Spinal cord (tissue), 10 donors: ENCODE results near the gene MYMK. TPM values are rescaled to one million over a fixed set of nuclear protein-coding genes. Genes with fewer than 3 reads are reported as not detected.

ENCODE experiments used
- DNase-seq, 6 donors: peaks; one replicate each; pipeline versions ENCODE4 v3.0.0 to v3.0.0-alpha.2; 2013 to 2015; ENCODE audit warnings: low spot score in 6 of 6, low read depth in 4 of 6
- H3K27ac ChIP-seq: one replicate; pipeline ENCODE4 v1.5.1; 2013; ENCODE audit warnings: low read depth, low read length, control low read depth
- H3K27me3 ChIP-seq: one replicate; pipeline ENCODE4 v1.6.1; 2013; ENCODE audit warnings: low read length; ENCODE audit not compliant: control insufficient read depth, insufficient read depth
- H3K36me3 ChIP-seq: one replicate; pipeline ENCODE4 v1.6.1; 2013; ENCODE audit warnings: low read length; ENCODE audit not compliant: control insufficient read depth, insufficient read depth
- H3K4me1 ChIP-seq: one replicate; pipeline ENCODE4 v1.6.1; 2013; ENCODE audit warnings: low read length; ENCODE audit not compliant: control insufficient read depth, insufficient read depth
- H3K4me3 ChIP-seq: one replicate; pipeline ENCODE4 v1.5.1; 2013; ENCODE audit warnings: low read depth, low read length, control low read depth
- H3K9me3 ChIP-seq: one replicate; pipeline ENCODE4 v1.6.1; 2013; ENCODE audit warnings: low read length; ENCODE audit not compliant: control insufficient read depth, insufficient read depth
- WGBS: methylation state at CpG from one replicate; pipeline ENCODE4 v1.1.5; 2013; ENCODE audit warnings: missing lambda C conversion rate; ENCODE audit not compliant: insufficient coverage; 5-methylcytosine and 5-hydroxymethylcytosine counted together
- polyA plus RNA-seq, 2 donors: library from polyadenylated mRNA; unstranded; fragments of 120-200 nt; gene quantifications; one replicate each; pipeline ENCODE4 v1.2.1, GENCODE V29; 2013; ENCODE audit not compliant: insufficient read length in 2 of 2
- total RNA-seq, 2 donors: library from RNA; depleted of rRNA in 1 of 2; stranded (reverse); fragments of 120-200 nt in 1 of 2; fragments of >200 nt in 1 of 2; gene quantifications; one replicate each; pipeline versions ENCODE4 v1.2.3 to v1.2.4, GENCODE V29; 2013 to 2014
- donor health status: healthy.

MYMK gene
- total and polyA plus RNA-seq, 4 donors: 0.26 TPM; not detected in 3

DNA sequence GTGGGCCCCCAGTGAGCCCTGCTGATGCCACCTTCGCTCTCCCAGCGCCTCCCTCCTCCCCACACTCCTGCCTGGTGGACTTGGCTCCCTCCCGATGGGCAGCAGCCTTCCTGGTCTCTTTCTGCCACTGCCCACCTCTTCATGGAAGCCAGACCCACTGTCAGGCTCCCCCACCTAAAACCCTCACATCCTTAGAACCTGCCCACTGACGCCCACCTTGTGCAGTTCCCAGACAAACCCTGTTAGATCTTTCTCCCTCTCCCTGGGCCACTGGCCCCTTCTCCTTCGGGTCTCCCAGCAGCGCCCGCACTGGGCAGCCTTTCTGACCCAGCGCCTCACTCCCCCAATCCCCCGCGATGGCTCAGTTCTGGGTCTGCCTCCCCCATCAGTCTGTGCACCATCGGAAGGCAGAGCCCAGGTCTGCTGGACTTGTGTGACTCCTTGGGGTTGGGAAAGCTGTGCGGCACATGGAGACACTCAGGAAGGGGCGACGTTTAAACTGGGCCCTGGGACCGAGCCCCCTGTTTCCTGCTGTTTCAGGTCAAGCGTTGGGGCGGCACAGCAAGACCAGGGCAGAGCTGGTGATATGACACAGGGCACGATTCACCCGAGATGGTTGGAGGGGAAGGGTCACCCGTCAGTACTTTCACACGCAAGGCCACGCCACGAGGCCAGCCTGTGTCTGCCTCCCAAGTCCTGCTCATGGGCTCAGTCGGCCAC, 17.4 kb downstream of the MYMK start:
- Histone ChIP-seq H3K36me3 (no peaks in the 10 kb centered on the region), H3K9me3 (peaks cover 3% of the 10 kb centered on the region), H3K27ac (no peak overlapping the region), H3K4me3 (no peak overlapping the region), H3K4me1 (peaks cover 26% of the 10 kb centered on the region), H3K27me3 (no peaks in the 10 kb centered on the region)
- DNase-seq: no peak
- 90% methylated on average over 23 of the region's 24 CpGs for WGBS

DNA sequence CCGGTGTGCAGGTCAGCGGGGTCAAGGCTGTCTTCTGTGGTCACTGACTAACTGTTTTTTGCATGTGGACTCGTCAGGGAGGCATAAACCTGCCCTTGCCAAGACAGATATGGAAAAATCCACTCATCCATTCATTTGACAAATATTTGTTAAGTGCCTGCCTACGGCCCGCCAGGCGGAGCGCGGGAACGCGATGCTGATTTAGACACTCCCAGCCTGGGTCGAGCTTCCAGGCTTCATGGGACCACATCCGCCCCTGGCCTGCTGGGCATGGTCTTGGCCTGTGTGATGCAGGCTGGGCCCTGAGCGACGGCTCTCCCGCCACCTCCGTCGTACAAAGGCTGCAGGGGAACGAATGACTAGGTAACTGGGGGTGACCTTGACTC, 18.1 kb downstream of the MYMK start:
- no peak overlapping the region for H3K27ac ChIP-seq

DNA sequence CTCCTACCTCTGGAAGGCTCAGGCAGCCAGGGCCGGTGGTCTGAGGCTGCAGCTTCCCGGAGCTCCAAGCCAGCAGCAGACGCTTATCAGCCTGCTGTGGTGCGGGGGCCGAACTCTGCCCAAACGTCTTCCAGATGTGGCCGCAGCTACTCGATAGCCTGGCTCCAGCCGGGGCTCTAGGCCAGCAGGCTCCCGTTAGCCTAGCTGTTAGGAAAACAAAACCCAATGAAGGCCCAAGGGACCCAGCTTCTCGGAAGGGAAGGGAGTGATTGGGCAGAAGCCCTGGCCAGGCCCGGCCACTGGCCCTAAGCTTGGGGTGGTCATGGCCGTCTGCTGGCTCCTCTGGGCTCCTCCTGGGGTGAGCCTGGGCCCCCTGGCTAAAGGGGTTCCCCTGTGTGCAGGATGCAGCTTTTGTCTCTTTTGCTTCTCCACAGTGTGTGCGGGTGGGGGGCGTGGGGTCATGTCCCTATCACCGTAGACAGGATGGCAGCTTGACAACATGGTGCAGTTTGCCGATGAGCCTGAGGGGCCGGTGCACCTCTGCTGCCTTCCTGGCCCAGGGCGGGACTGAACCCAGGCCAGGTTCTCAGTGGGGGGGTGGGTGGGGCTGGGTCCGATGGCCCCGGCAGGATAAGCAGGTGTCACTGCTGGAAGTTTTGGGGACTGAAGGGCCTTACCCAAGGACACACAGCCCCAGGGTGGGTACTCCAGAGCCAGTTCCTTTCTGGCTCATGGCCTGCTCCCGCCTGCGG, 18.7 kb downstream of the MYMK start:
- Histone ChIP-seq H3K27me3 (no peaks in the 10 kb centered on the region), H3K4me3 (no peak overlapping the region), H3K36me3 (no peaks in the 10 kb centered on the region), H3K27ac (no peak overlapping the region), H3K4me1 (peaks cover 23% of the 10 kb centered on the region), H3K9me3 (peaks cover 11% of the 10 kb centered on the region)
- DNase-seq: no peak
- 77% methylated on average over 22 of the region's 23 CpGs for WGBS

More for the DNA sequence above, 18.1 kb downstream of the MYMK start:
- DNase-seq: no peak
- 76% methylated on average over 18 of the region's 18 CpGs for WGBS
- H3K27me3 ChIP-seq: no peaks in the 10 kb centered on the region
- no peaks in the 10 kb centered on the region for H3K36me3 ChIP-seq
- peaks cover 26% of the 10 kb centered on the region for H3K4me1 ChIP-seq
- no peak overlapping the region for H3K4me3 ChIP-seq
- H3K9me3 ChIP-seq: peaks cover 7% of the 10 kb centered on the region

DNA sequence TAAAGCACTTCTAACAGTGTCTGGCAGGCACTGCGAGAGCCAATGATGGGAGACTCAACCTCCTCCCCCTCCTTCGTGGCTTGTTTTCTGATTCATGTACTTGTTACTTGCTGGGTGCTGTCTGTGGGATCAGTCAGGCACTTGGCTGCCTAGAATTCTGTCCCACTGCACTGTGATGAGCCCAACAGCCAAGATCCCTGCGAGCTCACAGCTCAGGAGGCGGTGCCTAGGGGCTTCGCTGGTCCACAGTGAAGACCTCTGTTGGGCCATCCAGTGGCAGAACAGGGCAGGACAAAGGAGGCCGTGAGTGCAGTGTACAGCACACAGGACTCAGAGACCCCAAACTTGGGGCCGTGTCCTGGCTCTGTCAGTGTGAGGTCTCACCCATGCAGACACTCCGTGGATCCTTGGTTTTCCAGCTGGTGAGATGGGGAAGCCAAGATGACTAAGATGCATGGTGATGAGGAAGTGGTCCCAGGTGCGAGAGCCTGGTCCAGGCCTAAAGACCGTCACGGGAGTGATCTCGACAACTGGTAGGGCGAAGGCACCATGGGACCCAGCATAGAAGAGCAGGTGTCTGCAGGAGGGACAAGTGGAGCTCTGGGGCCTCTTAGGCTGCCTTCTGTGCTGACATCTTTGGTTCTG, 19.5 kb downstream of the MYMK start:
- peaks cover 11% of the 10 kb centered on the region for H3K9me3 ChIP-seq
- H3K4me3 ChIP-seq: no peak overlapping the region
- H3K27ac ChIP-seq: no peak overlapping the region
- no peak for DNase-seq
- peaks cover 16% of the 10 kb centered on the region for H3K4me1 ChIP-seq
- no peaks in the 10 kb centered on the region for H3K36me3 ChIP-seq
- H3K27me3 ChIP-seq: no peaks in the 10 kb centered on the region
- 86% methylated on average over 12 of the region's 13 CpGs for WGBS

DNA sequence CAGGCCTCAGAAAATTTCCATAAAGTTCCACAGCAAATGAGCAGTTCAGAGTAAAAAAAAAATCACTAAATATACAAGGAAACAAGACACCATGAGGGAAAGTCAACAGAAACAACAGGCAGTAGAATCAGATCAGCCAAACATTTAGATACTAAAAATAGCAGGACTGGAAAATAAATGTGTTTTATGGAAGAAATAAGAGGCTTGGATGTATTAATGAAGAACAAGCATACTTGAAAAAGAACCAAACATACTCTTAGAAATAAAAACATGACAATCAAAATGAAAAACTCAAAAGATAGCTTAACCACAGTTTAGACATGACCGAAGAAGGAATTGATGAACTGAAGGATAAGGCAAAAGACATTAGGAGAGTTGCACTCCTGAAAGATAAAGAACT, 22.6 kb downstream of the MYMK start:
- Histone ChIP-seq H3K4me3 (no peak overlapping the region), H3K27me3 (no peaks in the 10 kb centered on the region), H3K36me3 (no peaks in the 10 kb centered on the region), H3K27ac (no peak overlapping the region), H3K4me1 (no peaks in the 10 kb centered on the region), H3K9me3 (peaks cover 11% of the 10 kb centered on the region)
- no peak for DNase-seq
- WGBS: no CpG with 5 or more reads among the region's 1 CpG

DNA sequence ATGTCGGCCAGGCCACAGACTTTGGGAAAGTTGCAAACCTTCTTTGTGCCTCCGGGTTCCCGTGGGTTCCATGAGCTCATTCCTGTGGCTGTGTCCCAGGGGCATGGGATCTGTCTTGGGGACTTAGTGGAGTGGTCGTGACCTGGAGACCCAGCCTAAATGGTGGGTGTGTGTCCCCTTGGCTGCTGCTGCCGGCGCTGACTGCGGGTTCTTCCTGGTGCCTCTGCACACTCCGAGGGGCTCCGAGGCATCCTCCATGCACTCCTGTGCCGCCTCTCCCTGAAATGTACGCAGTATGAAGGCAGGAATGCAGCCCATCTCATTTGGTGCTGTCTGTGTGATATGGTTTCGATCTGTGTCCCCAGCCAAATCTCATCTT, 24.9 kb downstream of the MYMK start:
- Histone ChIP-seq H3K36me3 (no peaks in the 10 kb centered on the region), H3K27me3 (no peaks in the 10 kb centered on the region), H3K4me1 (no peaks in the 10 kb centered on the region), H3K9me3 (peaks cover 11% of the 10 kb centered on the region), H3K4me3 (no peak overlapping the region), H3K27ac (no peak overlapping the region)
- WGBS: 72% methylated on average over 10 of the region's 12 CpGs
- DNase-seq: no peak

DNA sequence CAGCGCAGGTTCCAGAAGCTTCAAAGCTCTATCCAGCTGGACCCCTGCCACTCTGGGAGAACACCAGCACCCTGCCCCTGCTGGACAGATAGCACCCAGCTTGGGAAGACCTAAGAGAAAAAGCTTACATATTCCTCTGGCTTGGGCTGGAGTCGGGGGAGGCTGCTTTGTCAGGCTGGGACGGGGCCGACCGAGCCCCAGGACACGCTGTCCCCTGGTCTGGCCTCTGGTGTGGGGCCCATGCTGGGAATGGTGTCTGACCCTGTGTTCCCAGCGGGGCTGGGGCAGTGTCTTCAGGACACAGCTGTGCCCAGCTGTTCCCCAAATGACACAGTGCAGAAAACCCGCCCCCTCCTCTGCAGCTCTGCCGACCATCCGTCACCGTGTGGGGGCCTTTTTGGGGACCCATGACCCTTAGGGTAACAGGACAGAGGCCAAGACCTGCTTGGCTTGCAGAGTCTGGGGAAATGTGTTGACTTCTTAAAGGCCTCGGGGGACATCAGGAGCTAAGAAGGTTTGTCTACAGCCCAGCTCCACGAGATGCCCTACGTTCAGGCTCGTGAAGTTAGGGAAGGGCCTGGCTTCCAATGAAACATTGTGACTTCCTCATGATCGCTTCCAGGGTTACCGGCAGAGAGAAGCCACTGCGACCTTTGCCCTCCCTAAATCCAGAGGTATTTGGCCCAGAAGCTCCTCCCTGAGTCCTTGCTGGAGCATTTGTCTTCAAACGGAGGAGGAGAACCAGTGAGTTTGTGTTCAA, 25.4 kb downstream of the MYMK start:
- 70% methylated on average over 19 of the region's 19 CpGs for WGBS
- Histone ChIP-seq H3K27ac (no peak overlapping the region), H3K4me1 (no peaks in the 10 kb centered on the region), H3K4me3 (no peak overlapping the region), H3K36me3 (no peaks in the 10 kb centered on the region), H3K27me3 (no peaks in the 10 kb centered on the region), H3K9me3 (peaks cover 11% of the 10 kb centered on the region)
- no peak for DNase-seq

DNA sequence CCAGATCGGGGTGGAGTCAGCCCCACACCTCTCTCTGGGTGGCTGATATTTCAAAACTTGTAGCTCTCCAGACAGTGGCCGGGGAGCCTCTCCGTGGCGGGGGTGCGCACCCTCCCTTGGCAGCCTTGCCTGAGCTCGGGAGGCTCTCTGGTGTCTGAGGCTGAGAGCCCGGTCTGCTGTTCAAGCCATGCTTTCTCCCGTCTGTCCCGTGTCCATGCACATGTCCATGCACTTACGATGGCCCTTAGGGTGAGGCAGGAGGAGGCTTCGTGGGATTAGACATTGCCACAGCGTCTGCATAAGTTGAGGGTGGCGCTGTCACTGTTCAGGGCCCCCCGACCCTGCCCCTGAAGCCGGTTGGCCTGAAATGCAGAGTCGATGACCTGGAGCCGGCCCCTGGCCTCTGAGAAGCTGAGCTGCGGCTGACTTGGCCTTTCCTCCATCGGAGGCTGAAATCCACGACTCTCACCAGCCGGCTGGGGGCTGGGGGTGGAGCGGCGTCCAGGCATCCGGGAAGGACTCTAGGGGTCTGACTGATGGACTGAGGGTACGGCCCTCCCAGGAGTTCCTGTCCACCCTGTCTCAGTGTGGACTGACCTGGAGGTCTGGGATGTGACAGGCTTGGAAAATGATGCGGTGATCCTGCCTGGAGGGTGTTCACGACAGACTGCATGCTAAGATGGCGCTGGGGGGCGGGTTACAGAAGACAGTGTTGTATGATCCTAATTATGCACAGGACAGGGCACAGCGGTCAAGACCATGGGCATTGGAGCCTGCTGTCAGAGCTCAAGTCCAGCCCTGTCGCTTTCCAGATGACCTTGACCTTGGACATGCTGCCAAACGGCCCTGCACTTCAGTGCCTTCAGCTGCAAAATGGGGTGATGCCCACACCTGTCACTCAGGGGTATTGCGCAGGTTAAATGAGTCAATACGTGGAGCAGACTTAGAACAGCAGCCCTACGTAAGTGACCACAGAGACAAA, 27.6 kb downstream of the MYMK start:
- peaks cover 10% of the 10 kb centered on the region for H3K4me1 ChIP-seq
- no peak for DNase-seq
- 63% methylated on average over 32 of the region's 35 CpGs for WGBS
- peaks cover 7% of the 10 kb centered on the region for H3K9me3 ChIP-seq
- H3K36me3 ChIP-seq: no peaks in the 10 kb centered on the region
- H3K27me3 ChIP-seq: no peaks in the 10 kb centered on the region
- H3K4me3 ChIP-seq: no peak overlapping the region
- no peak overlapping the region for H3K27ac ChIP-seq
